Ishikawa (cell line): ENCODE measurements around the gene HASPIN.
A peak's percentile ranks its signal among the peaks of the same experiment; 100 is the strongest.

Source experiments
- CEBPB ChIP-seq: IDR thresholded peaks from 2 replicates; pipeline ENCODE4 v1.6.1; 2012
- CREB1 ChIP-seq: IDR thresholded peaks from 2 replicates; pipeline ENCODE4 v1.6.1; 2012; ENCODE audit warnings: low read depth
- EGR1 ChIP-seq: IDR thresholded peaks from 2 replicates; pipeline ENCODE4 v1.6.1; 2012
- EP300 ChIP-seq: IDR thresholded peaks from 2 replicates; pipeline ENCODE4 v1.6.1; 2012; ENCODE audit warnings: borderline replicate concordance
- FOXM1 ChIP-seq: IDR thresholded peaks from 2 replicates; pipeline ENCODE4 v1.6.1; 2012; ENCODE audit warnings: low read depth, borderline replicate concordance
- NFIC ChIP-seq: IDR thresholded peaks from 2 replicates; pipeline ENCODE4 v1.6.1; 2012
- RAD21 ChIP-seq: IDR thresholded peaks from 2 replicates; pipeline ENCODE4 v1.6.1; 2012; ENCODE audit warnings: low read depth
- TAF1 ChIP-seq: IDR thresholded peaks from 2 replicates; pipeline ENCODE4 v1.6.1; 2012; ENCODE audit warnings: low read depth, mild to moderate bottlenecking
- TCF12 ChIP-seq: IDR thresholded peaks from 2 replicates; pipeline ENCODE4 v1.6.1; 2012; ENCODE audit warnings: low read depth
- TEAD4 ChIP-seq: IDR thresholded peaks from 2 replicates; pipeline ENCODE4 v1.6.1; 2012
- YY1 ChIP-seq: IDR thresholded peaks from 2 replicates; pipeline ENCODE4 v1.6.1; 2012; ENCODE audit warnings: low read depth
- ZBTB7A ChIP-seq: IDR thresholded peaks from 2 replicates; pipeline ENCODE4 v1.6.1; 2012; ENCODE audit warnings: low read depth
- TF ChIP-seq, protein P1 (sequence below): IDR thresholded peaks from 2 replicates; pipeline ENCODE4 v1.6.1; 2012
- TF ChIP-seq, protein P2 (sequence below): IDR thresholded peaks from 2 replicates; pipeline ENCODE4 v1.6.1; 2012; ENCODE audit warnings: low read depth, mild to moderate bottlenecking
- TF ChIP-seq, protein P3 (sequence below): IDR thresholded peaks from 2 replicates; pipeline ENCODE4 v1.6.1; 2012

The HASPIN gene

DNA sequence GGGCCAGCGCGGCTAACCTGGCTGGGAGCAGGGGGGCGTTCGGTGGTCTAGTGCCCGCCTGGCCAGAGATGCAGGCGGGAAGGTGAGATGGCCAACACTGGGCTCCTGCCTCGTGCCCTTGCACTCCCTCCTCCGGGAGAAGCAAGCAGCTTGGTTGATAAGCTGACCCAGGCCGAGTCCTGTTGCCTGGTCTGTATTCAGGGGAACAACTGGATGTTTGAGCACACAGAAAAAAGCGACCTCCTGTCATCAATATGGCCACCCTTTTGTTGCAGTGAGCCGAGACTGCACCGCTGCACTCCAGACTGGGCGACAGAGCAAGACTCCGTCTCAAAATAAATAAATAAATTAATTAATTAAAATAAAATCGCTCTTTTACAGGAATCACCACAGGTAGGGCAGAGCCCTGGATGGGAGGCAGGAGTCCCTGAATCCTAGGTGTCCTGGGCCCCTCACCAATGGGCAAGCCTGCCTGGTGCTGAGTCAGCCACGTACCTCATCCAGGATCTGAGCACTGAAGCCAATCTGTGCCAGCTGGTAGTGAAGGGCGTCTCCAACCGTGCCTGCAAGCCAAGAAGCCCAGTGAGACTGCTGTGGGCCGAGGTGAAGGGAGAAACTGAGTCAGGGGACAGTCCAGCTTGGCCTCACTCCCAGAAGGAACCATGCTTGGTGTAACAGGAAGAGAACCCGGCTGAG, 31.8 kb downstream of the HASPIN start:
- TF ChIP-seq EP300 (no peak), NFIC (no peak), YY1 (peak; percentile 35; the same call in 1 of the 2 replicates), ZBTB7A (peak; percentile 94), FOXM1 (no peak), TAF1 (0 out of 2 replicates have a peak, but pooled peaks have one; percentile 17), TEAD4 (no peak), RAD21 (no peak)

DNA sequence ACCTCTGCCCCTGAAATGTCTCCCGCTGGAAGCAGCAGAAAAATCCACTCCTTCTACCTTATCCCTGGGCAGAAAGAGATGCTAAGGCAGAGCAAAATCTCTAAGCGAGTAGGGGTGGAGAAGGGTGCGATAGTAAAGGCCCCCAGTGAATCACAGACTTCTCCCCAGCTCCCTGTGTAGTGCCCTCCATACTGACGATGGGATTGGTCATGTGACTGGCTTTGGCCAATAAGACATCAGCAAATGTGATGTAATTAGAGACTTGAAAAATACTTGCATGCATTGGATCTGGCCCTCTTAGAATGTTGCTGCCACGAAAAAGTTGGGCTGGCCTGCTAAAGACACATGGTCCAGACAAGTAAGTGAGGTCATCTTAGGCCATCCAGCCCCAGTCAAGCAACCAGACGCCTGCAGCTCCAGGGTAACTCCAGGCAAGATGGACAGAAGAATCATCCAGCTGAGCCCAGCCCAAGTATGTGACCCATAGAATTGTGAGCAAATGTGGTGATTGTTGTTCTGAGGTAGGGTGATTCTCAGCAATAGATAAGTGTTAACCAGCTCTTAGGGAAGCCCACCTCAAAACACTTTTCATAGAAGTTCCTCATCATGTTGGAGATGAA, 36.0 kb downstream of the HASPIN start:
- TF ChIP-seq YY1: no peak
- TF ChIP-seq, protein P1, sequence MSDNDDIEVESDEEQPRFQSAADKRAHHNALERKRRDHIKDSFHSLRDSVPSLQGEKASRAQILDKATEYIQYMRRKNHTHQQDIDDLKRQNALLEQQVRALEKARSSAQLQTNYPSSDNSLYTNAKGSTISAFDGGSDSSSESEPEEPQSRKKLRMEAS: no peak
- no peak for TF ChIP-seq TCF12
- TF ChIP-seq ZBTB7A: no peak
- no peak for TF ChIP-seq NFIC
- TF ChIP-seq EGR1: no peak
- TF ChIP-seq EP300: no peak
- TF ChIP-seq RAD21: no peak
- no peak for TF ChIP-seq CREB1
- TF ChIP-seq, protein P2, sequence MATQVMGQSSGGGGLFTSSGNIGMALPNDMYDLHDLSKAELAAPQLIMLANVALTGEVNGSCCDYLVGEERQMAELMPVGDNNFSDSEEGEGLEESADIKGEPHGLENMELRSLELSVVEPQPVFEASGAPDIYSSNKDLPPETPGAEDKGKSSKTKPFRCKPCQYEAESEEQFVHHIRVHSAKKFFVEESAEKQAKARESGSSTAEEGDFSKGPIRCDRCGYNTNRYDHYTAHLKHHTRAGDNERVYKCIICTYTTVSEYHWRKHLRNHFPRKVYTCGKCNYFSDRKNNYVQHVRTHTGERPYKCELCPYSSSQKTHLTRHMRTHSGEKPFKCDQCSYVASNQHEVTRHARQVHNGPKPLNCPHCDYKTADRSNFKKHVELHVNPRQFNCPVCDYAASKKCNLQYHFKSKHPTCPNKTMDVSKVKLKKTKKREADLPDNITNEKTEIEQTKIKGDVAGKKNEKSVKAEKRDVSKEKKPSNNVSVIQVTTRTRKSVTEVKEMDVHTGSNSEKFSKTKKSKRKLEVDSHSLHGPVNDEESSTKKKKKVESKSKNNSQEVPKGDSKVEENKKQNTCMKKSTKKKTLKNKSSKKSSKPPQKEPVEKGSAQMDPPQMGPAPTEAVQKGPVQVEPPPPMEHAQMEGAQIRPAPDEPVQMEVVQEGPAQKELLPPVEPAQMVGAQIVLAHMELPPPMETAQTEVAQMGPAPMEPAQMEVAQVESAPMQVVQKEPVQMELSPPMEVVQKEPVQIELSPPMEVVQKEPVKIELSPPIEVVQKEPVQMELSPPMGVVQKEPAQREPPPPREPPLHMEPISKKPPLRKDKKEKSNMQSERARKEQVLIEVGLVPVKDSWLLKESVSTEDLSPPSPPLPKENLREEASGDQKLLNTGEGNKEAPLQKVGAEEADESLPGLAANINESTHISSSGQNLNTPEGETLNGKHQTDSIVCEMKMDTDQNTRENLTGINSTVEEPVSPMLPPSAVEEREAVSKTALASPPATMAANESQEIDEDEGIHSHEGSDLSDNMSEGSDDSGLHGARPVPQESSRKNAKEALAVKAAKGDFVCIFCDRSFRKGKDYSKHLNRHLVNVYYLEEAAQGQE: no peak
- no peak for TF ChIP-seq CEBPB
- TF ChIP-seq TEAD4: no peak
- TF ChIP-seq FOXM1: no peak
- TF ChIP-seq, protein P3, sequence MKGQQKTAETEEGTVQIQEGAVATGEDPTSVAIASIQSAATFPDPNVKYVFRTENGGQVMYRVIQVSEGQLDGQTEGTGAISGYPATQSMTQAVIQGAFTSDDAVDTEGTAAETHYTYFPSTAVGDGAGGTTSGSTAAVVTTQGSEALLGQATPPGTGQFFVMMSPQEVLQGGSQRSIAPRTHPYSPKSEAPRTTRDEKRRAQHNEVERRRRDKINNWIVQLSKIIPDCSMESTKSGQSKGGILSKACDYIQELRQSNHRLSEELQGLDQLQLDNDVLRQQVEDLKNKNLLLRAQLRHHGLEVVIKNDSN: no peak; the same call in 1 of the 2 replicates
- TF ChIP-seq TAF1: no peak

DNA sequence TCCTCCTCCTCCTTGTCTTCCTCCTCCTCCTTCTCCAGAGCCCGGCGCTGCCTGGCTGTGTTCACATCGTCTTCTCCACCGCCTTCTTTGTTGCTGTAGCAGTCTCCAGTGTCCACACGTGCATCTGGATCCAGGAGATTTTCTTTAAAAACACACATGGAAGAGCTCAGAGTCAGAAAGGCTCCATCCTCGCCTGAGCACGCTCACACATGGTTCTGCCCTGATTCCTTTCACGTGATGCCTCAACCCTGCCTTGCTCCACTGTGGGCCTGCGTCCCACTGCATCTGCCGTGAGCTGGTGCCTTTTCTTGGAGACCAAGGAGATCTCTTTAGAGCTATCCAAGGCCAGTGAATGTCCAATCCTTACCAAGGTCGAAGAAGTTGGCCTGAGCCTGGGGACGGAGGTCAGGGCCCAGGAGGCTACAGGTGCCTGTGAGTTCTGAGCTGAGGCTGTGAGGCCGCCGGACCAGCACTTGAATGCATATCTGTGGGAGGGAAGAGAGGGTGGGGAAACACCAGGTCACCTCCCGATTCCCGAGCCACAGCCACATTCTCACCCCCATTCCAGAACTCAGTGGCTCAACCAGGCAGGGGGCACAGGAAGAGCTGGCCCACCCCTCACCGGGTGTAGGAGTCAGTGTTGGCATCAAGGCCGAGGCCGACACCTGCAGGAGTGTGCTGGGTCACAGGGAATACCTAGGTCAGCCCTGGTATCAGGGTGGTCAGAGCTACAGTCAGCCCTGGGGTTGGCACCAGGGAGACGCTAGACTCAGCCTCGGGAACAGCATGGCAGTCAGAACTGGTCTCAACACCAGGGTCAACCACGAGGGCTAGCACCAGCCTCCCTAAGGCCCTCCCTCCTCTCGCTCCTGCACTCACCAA, 37.6 kb downstream of the HASPIN start:
- no peak for TF ChIP-seq TCF12

DNA sequence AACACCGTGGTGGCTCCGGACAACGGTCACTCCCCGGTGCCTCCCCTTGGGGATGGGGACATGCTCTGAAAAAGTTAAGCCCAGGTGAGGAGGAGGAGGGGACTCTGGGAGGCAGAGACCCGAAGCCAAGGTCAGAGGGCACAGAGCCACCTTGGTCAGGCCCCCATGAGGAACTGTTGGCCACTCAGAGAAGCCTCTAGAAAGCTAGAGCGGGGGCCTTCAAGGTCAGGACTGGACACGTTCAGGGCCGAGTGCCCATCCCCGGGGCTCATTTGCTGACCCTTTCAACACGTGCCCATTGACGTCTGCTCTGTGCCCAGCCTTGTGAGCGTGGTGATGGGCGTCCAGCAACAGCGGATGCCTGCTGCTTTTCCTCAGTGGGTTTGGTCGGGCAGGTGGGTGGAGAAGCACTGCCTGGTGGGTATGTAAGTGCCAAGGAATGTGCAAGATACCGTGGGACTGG, 38.2 kb downstream of the HASPIN start:
- TF ChIP-seq TEAD4: no peak
- no peak for TF ChIP-seq CEBPB
- TF ChIP-seq, protein P1: no peak
- TF ChIP-seq EP300: no peak
- no peak for TF ChIP-seq FOXM1
- TF ChIP-seq TCF12: no peak
- no peak for TF ChIP-seq NFIC
- no peak for TF ChIP-seq CREB1
- TF ChIP-seq EGR1: no peak
- TF ChIP-seq YY1: no peak
- TF ChIP-seq TAF1: no peak
- TF ChIP-seq, protein P2: no peak

DNA sequence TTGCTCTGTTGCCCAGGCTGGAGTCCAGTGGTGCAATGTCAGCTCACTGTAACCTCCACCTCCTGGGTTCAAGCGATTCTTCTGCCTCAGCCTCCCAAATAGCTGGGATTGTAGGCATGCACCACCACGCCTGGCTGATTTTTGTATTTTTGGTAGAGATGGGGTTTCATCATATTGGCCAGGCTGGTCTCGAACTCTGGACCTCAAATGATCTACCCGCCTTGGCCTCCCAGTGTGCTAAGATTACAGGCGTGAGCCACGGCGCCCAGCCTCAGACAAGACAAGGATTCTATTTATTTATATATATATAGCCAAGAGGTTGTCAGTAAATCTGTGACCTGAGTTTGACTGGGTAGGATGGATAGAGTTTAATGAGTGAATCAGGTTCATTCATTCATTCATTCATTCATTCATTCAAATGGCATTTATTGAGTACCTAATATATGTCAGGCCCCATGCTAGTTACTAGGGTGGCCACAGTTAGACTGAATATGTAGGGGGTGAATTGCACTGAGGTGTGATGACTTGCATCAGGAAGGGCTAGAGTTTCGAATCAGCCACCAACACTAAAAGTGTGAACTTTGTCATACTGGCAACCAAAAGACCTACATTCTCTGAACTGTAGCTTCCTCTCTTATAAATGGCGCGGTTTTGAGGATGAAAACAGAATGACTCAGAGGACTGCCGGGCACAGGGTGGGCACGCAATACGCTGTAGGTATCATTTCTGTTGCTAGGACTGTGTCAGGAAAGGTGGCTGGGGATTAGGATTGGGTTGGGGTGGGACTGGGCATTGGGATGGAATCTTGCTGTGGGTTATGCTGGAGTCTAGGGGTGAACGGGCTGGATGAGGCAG, 39.4 kb downstream of the HASPIN start:
- TF ChIP-seq TCF12 (no peak), ZBTB7A (no peak), FOXM1 (no peak), CREB1 (no peak), YY1 (no peak), NFIC (no peak), RAD21 (no peak), EGR1 (no peak), EP300 (no peak)
- TF ChIP-seq, protein P1: no peak
- TF ChIP-seq, protein P2: no peak
